Measurements from ENCODE around the gene UPK3BL1. TPM values are rescaled to one million over a fixed set of nuclear protein-coding genes. Genes with fewer than 3 reads are reported as not detected.

UPK3BL1 gene
- 6.0 and 7.7 TPM in 2 replicates for total RNA-seq

DNA sequence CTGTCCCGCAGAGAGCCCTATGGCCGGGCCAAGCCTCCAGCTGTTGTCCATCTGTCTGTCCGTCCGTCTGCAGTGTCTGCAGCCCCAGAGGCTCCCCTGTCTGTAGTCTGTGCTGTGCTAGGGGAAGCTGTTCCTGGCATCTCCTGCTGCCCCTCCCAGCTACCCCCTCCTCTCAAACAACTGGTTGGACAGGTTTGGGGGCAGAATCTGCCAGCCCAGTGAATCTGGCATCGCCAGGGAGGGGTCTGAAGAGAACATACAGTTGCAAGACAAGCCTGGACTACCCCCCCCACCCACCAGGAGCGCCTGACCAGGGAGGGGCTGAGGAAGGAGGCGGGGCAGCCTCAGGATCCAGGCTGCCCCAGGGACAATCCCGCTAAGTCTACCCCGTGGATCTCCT, at the start of gene UPK3BL1:
TSS of gene UPK3BL1 (minus strand) at position 101 of the 400 bp plus-strand sequence. CDS start at position 51, 50 bp downstream.

GRCh38 chr7:102671166-102671955, 28.8 kb upstream of the UPK3BL1 start, which contains the start of gene POLR2J2:
Gene POLR2J2, minus strand, starts transcription at chr7:102671663. Its CDS starts 62 bp downstream, at chr7:102671601.

DNA sequence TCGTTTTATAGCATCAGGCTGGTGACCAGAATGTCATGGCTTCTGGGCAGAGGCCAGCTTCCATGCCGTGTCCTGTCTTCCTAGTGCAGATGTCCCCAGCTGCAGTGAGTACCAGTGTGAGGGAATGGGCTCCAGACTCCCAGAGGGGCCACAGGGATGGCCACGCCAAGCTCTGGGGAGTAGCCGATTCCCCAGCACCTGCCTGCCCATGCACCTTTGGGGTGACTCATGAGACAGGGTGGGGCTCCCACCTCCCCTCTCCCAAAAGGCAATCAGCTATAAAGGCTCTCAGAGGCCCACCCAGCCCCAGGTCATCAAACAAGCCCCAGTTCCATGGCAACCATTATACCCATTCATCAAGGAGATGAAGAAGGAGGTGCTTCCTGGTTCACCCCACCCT, 7.3 kb upstream of the UPK3BL1 start, which contains the start of gene SPDYE2B:
TSS of gene SPDYE2B (plus strand) at position 396 of the 400 bp plus-strand sequence. CDS start 2,030 bp downstream, outside the sequence.

DNA sequence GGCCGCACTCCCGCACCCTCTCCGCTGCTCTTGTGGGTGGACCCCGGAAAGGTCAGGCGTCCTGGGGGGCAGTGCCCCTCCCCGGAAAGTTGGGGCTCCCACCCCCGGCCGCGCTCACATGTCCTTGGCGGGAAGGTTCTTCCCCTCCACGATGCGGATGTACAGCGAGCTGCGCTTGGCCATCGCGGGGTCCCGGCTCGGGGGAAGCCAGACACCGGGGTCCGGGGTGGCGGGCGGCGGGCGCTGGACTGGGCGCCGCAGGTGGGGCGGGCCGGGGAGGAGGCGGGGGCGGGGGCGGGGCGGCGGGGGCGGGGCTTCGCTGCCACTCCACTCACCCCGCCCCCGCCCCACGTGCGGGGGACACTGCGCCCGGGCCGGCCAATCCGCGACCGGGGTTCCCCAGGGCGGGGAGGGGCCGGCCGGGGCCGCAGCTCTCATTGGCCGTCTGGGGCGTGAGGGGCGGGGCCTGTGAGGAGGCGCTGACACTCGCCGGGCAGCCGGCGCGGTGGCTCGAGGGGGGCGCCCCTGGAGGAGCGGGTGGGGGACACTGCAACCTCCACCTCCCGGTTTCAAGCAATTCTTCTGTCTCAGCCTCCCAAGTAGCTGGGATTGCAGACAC, 26.0 kb downstream of the UPK3BL1 start, which contains the start of gene RASA4:
TSS of gene RASA4 (minus strand) at position 250 of the 619 bp plus-strand sequence. CDS start at position 183, 67 bp downstream.

Other genes starting within 250 kb of the UPK3BL1 start
- gene PRKRIP1, start 246.4 kb downstream of the UPK3BL1 start, total RNA-seq = 11.6 and 12.1 TPM in 2 replicates
- 2.7 and 10.8 TPM in 2 replicates for gene ORAI2, start 209.2 kb downstream of the UPK3BL1 start, total RNA-seq
- 11.8 and 23.9 TPM in 2 replicates for gene ALKBH4, start 177.9 kb downstream of the UPK3BL1 start, total RNA-seq
- gene LRWD1, start 177.8 kb downstream of the UPK3BL1 start, total RNA-seq = 12.5 and 17.1 TPM in 2 replicates
- 30.1 and 44.4 TPM in 2 replicates for gene POLR2J, start 163.9 kb downstream of the UPK3BL1 start, total RNA-seq
- gene RASA4B, start 125.0 kb downstream of the UPK3BL1 start, total RNA-seq = 0.27 and 0.62 TPM in 2 replicates
- 2.3 and 2.7 TPM in 2 replicates for gene UPK3BL2, start 99.1 kb downstream of the UPK3BL1 start, total RNA-seq
- gene SPDYE2, start 91.6 kb downstream of the UPK3BL1 start, total RNA-seq = not detected in 2 replicates
- 7.2 and 25.5 TPM in 2 replicates for gene POLR2J3, start 70.2 kb downstream of the UPK3BL1 start, total RNA-seq
- 1.4 and 3.4 TPM in 2 replicates for gene RASA4, start 26.0 kb downstream of the UPK3BL1 start, total RNA-seq
- not detected in 2 replicates for gene SPDYE2B, start 7.5 kb upstream of the UPK3BL1 start, total RNA-seq
- gene POLR2J2, start 28.9 kb upstream of the UPK3BL1 start, total RNA-seq = 1.2 and 2.3 TPM in 2 replicates
- gene FAM185A, start 106.2 kb upstream of the UPK3BL1 start, total RNA-seq = 7.1 and 8.2 TPM in 2 replicates